Measurements from ENCODE around the gene ZC3H7A. TPM values are rescaled to one million over a fixed set of nuclear protein-coding genes. Genes with fewer than 3 reads are reported as not detected.
A peak's percentile ranks its signal among the peaks of the same experiment; 100 is the strongest.

Gene ZC3H7A
- total and polyA plus RNA-seq, 9 of the 15 experiments (the other 6 are each of a cell fraction or from before 2014, with no cell fraction given) = 19.8 to 49.1 (median 28.2) TPM

DNA sequence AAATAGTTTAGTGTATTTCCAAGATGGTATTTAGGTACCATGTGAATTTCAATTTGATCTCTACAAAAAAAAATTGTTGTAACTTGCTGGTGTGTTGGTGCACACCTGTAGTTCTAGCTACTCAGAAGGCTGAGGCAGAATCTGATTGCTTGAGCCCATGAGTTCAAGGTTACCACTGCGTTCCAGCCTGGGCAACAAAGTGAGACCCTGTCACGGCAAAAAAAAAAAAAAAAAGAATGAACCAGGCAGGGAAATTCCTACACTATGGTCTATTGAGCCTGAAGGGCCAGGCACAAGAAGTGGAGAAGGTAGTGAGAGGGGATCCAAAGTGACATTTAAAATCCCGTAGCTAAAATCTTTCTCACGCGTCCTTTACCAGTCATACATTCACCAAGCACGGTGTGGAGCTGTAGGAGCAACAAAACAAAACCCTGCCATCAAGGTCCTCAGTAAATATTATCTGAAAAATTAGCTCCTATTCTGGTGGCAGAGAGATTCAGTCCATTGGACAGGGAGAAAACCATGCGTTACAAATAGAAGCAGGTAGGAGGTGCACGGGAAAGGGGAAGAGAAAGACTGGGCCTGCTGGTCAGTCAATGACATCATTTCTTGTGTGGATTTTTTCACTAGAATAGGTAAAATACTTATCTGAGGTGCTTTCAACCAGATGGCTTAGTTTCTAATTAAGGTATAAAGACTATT, 81.7 kb downstream of the ZC3H7A start:
- no TSS peak for BruUV-seq (replicated peaks)
- no peaks in the 10 kb centered on the region for H3K79me2 ChIP-seq (ENCODE audit: control insufficient read depth, insufficient read depth, low read length)
- DNase-seq (ENCODE audit: extremely low read depth in 1 of 4, low spot score in 3 of 4) (no peak), FAIRE-seq (no peak), ATAC-seq (no peak)
- no peak overlapping the region for H2AFZ ChIP-seq (ENCODE audit: low read depth, low read length)
- H3K27me3 ChIP-seq (ENCODE audit: control insufficient read depth in 2 of 2, insufficient read depth in 2 of 2, low read length in 2 of 2) = no peaks in the 10 kb centered on the region
- TF ChIP-seq E2F4 (CRISPR knock-in tag; IDR thresholded peaks at IDR 0.05; ENCODE audit: low read depth) (no peak), ZNF239 (CRISPR knock-in tag; IDR thresholded peaks at IDR 0.05) (no peak), GTF2B (IDR thresholded peaks at IDR 0.05; ENCODE audit: extremely low read depth, insufficient read length) (no peak), ATF7 (IDR thresholded peaks at IDR 0.05) (0 out of 2 replicates have a peak, but pooled peaks have one; percentile 32), MYNN (IDR thresholded peaks at IDR 0.05) (no peak), MYNN (CRISPR knock-in tag; IDR thresholded peaks at IDR 0.05) (no peak)
- peaks cover 72% of the 10 kb centered on the region for H3K36me3 ChIP-seq (ENCODE audit: control insufficient read depth, insufficient read depth, low read length)
- ChIA-PET POLR2A (interaction anchor here (0.6 to 1.8 kb wide), 3 partner anchors 10 to 38 kb away, joined by 3 to 7 read pairs (median 3); partner anchors contain the start of gene TXNDC11), CTCF (ENCODE audit: low intra/inter-chr PET ratio) (interaction anchor here (0.7 to 1.6 kb wide), 6 partner anchors 58 to 751 kb away, joined by 3 to 5 read pairs (median 4); no protein-coding TSS in a partner anchor)
- H3K4me2 ChIP-seq (ENCODE audit: insufficient read depth, low read length) = no peak overlapping the region
- no peak overlapping the region for H3K27ac ChIP-seq (ENCODE audit: extremely low read depth, low read depth, low read length)
- in situ Hi-C loops (cut with MboI) = no loop called here
- no peaks in the 10 kb centered on the region for H4K20me1 ChIP-seq (replicated peaks; ENCODE audit: control insufficient read depth, insufficient read depth, low read length)
- no peak overlapping the region for H3K9ac ChIP-seq (ENCODE audit: insufficient read depth in 1 of 2, low read depth in 2 of 2, low read length in 2 of 2)
- WGBS (ENCODE audit: insufficient coverage, low coverage, missing lambda C conversion rate) = 77% methylated on average over 8 of the region's 8 CpGs
- intact Hi-C loops (cut with micrococcal nuclease) = loop anchor here (2.0 kb wide), 1 partner anchor 309 kb away; no protein-coding TSS in a partner anchor
- no peaks in the 10 kb centered on the region for H3K9me3 ChIP-seq (replicated peaks; ENCODE audit: control insufficient read depth, insufficient read depth, low read depth, low read length)
- H3K9me1 ChIP-seq (ENCODE audit: control insufficient read depth, insufficient read depth, low read length) = no peaks in the 10 kb centered on the region
- no peak overlapping the region for H3K4me3 ChIP-seq
- no peaks in the 10 kb centered on the region for H3K4me1 ChIP-seq (replicated peaks in 1 of 2; ENCODE audit: control insufficient read depth in 2 of 2, insufficient read depth in 2 of 2, low read length in 2 of 2)
